Fibroblast of lung (primary cell): ENCODE results near the gene MIGA2.

Source experiments
- EZH2 ChIP-seq: IDR thresholded peaks from 2 replicates; pipeline ENCODE4 v1.5.1; 2012; ENCODE audit warnings: low read length, control low read depth, mild to moderate bottlenecking; ENCODE audit errors: missing control alignments
- TF ChIP-seq, protein P1 (sequence below), 2 donors: IDR thresholded peaks in 1 of 2; conservative IDR thresholded peaks in 1 of 2; 1 replicate in 1 of 2; 2 replicates in 1 of 2; pipeline ENCODE4 v1.5.1; 2011 to 2012; ENCODE audit warnings: low read length in 2 of 2, control low read depth in 1 of 2, inconsistent platforms in 1 of 2, low read depth in 1 of 2, mild to moderate bottlenecking in 1 of 2

DNA sequence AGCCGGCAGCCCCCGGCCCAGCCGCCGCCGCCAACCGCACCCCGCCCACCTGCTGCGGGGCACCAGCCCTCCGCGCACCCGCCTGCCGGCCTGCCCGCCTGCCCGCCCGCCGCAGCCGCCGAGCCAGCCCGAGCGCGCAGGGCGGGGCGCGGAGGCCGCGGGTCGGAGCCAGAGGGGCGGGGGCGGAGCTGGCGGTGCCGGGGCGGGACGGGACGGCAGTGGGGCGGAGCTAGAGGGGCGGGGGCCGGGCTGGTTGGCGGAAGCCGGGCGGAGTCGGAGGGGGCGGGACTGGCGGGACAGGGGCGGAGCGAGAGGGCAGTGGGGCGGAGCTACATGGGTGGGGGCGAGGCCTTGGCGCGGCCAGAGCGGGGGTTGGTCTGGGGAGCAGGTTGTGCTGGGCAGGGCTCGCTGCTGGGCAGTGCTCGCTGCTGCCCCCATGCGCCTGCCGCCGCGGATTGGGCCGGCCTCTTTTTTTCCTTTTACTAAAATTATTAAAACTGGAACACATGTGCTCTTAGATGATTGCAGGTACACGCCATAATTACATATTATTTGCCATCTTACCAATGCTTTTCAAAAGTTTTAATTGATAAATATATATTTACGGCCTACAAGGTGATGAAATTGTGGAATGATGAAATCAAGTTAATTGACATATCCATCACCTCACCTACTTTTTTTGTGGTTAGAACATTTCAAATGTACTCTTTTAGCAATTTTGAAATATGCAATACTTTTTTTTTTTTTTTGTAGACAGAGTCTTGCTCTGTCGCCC lies 8.0 kb upstream of the MIGA2 start, which contains the start of gene SH3GLB2:
- TF ChIP-seq, protein P1, sequence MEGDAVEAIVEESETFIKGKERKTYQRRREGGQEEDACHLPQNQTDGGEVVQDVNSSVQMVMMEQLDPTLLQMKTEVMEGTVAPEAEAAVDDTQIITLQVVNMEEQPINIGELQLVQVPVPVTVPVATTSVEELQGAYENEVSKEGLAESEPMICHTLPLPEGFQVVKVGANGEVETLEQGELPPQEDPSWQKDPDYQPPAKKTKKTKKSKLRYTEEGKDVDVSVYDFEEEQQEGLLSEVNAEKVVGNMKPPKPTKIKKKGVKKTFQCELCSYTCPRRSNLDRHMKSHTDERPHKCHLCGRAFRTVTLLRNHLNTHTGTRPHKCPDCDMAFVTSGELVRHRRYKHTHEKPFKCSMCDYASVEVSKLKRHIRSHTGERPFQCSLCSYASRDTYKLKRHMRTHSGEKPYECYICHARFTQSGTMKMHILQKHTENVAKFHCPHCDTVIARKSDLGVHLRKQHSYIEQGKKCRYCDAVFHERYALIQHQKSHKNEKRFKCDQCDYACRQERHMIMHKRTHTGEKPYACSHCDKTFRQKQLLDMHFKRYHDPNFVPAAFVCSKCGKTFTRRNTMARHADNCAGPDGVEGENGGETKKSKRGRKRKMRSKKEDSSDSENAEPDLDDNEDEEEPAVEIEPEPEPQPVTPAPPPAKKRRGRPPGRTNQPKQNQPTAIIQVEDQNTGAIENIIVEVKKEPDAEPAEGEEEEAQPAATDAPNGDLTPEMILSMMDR (conservative IDR thresholded peaks at IDR 0.05 in 1 of 2, IDR thresholded peaks at IDR 0.05 in 1 of 2; ENCODE audit: low read depth in 1 of 2, low read length in 2 of 2): peak; percentile 68 to 81
- no peak for TF ChIP-seq EZH2
